ENCODE measurements around the gene TECPR1.

TECPR1 gene

DNA sequence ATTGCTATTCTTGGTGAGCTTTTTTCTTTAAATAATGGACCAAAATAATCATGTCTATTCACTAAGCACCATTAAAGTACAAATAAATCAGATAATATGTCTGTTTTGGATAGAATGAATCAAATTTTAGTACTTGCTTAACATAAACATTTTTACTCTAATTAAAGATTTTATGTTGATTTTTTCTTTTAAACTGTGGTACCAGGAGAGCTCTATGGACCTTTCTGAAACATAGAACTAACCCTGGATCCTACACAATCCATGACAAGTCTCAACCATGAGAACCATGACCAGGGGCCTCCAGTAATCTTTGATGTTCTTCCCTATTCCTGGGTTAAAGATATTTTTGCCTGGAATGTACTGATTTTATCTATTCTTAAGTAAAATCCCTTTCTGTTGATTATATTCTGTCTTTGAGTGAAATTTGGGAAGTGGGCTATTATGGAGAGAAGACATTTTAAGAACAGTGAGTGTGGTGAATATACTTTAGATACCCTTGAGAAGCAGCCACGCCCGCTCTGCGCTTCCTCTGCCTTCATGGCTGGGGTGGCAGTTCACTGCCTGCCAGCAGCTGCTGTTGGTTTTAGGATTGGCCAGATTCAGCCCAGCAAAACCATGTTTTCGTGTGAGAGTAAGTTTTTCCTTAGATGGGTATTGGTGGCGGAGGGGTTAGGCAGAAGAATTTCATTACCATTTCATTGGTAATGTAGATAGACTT lies 83.0 kb downstream of the TECPR1 start:
- H3K9me3 ChIP-seq (ENCODE audit: control insufficient read depth, insufficient read depth, low read length) = no peaks in the 10 kb centered on the region
- no peak overlapping the region for H3K4me3 ChIP-seq (ENCODE audit: low read depth, low read length)
- H3K36me3 ChIP-seq (ENCODE audit: control insufficient read depth, insufficient read depth, low read length) = peaks cover 3% of the 10 kb centered on the region
- H3K9ac ChIP-seq (ENCODE audit: low read depth, low read length) = no peak overlapping the region
- H3K4me1 ChIP-seq (ENCODE audit: control insufficient read depth, insufficient read depth, low read length) = peaks cover 2% of the 10 kb centered on the region
- H3K27me3 ChIP-seq (ENCODE audit: control insufficient read depth, insufficient read depth, low read length) = no peaks in the 10 kb centered on the region

DNA sequence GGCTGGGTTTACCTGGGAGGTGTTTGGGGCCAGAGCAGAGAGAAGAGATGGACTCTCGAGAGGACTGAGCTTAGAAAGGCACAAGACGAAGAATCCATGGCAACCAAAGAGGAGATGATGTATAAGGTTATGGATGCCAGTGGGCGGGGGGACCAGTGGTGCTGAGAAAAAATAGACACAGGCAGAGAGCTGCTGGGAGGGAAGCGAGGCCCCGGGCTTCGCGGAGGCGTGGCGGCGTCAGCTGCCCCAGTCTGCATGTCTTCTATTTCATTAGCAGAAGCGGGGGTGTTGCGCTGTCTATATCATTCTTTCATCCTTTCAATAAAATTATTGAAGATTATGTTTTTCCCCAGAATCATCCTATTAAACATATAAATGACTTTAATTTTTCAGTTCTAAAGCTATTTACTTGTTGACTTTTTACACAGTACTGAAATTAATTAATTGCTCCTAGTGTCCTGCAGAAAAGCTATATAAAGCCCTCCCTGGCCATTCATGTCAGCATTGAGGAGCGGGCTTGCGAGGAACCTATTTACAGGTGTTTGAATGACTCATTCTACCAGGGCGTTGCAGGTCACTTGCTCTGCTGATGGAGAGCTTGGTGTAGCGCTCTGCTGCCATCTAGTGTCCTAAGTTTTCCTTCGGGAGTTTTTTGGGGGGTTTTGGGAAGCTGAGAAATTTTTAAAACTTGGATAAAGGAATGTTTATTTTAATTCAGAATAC lies 83.7 kb downstream of the TECPR1 start:
- H3K36me3 ChIP-seq (ENCODE audit: control insufficient read depth, insufficient read depth, low read length) = peaks cover 6% of the 10 kb centered on the region
- H3K9ac ChIP-seq (ENCODE audit: low read depth, low read length) = no peak overlapping the region
- no peaks in the 10 kb centered on the region for H3K27me3 ChIP-seq (ENCODE audit: control insufficient read depth, insufficient read depth, low read length)
- H3K4me1 ChIP-seq (ENCODE audit: control insufficient read depth, insufficient read depth, low read length) = peaks cover 2% of the 10 kb centered on the region
- H3K4me3 ChIP-seq (ENCODE audit: low read depth, low read length) = no peak overlapping the region
- no peaks in the 10 kb centered on the region for H3K9me3 ChIP-seq (ENCODE audit: control insufficient read depth, insufficient read depth, low read length)

DNA sequence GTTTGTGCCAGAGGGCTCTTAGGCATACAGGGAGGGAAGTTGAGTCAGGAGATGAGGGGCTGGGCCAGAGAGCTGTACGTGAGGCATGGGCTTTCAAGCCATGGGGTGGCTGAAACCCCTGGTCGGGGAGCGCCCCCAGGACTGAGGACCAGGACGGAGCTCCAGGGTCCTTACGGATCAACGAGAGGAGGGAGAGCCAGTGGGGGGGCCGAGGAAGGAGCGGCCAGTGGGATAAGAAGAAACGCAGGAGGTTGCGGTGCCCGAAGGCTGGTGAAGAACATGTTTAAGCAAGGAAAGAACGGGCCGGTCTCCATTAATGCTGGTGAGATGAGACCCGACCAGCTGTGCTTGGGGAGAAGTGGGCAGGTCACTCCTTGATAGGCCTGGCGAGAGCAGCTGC lies 84.4 kb downstream of the TECPR1 start:
- Histone ChIP-seq H3K36me3 (ENCODE audit: control insufficient read depth, insufficient read depth, low read length) (peaks cover 7% of the 10 kb centered on the region), H3K27me3 (ENCODE audit: control insufficient read depth, insufficient read depth, low read length) (no peaks in the 10 kb centered on the region), H3K9ac (ENCODE audit: low read depth, low read length) (no peak overlapping the region), H3K4me3 (ENCODE audit: low read depth, low read length) (no peak overlapping the region), H3K4me1 (ENCODE audit: control insufficient read depth, insufficient read depth, low read length) (peaks cover 2% of the 10 kb centered on the region), H3K9me3 (ENCODE audit: control insufficient read depth, insufficient read depth, low read length) (no peaks in the 10 kb centered on the region)

DNA sequence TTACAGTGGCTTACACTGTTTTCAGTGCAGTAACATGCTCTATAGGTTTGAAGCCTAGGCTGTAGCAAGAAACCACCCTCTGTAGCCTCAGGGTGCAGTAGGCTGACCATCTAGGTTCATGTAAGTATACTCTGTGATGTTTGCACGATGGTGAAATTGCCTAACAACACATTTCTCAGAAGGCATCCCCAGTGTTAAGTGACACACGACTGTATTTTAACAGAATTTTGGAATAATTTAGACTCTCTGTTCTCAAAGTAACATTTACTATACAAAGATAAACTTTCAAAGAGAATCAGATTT lies 85.4 kb downstream of the TECPR1 start:
- no peaks in the 10 kb centered on the region for H3K27me3 ChIP-seq (ENCODE audit: control insufficient read depth, insufficient read depth, low read length)
- peaks cover 7% of the 10 kb centered on the region for H3K36me3 ChIP-seq (ENCODE audit: control insufficient read depth, insufficient read depth, low read length)
- H3K9ac ChIP-seq (ENCODE audit: low read depth, low read length) = no peak overlapping the region
- H3K4me3 ChIP-seq (ENCODE audit: low read depth, low read length) = no peak overlapping the region
- no peaks in the 10 kb centered on the region for H3K9me3 ChIP-seq (ENCODE audit: control insufficient read depth, insufficient read depth, low read length)
- peaks cover 2% of the 10 kb centered on the region for H3K4me1 ChIP-seq (ENCODE audit: control insufficient read depth, insufficient read depth, low read length)

DNA sequence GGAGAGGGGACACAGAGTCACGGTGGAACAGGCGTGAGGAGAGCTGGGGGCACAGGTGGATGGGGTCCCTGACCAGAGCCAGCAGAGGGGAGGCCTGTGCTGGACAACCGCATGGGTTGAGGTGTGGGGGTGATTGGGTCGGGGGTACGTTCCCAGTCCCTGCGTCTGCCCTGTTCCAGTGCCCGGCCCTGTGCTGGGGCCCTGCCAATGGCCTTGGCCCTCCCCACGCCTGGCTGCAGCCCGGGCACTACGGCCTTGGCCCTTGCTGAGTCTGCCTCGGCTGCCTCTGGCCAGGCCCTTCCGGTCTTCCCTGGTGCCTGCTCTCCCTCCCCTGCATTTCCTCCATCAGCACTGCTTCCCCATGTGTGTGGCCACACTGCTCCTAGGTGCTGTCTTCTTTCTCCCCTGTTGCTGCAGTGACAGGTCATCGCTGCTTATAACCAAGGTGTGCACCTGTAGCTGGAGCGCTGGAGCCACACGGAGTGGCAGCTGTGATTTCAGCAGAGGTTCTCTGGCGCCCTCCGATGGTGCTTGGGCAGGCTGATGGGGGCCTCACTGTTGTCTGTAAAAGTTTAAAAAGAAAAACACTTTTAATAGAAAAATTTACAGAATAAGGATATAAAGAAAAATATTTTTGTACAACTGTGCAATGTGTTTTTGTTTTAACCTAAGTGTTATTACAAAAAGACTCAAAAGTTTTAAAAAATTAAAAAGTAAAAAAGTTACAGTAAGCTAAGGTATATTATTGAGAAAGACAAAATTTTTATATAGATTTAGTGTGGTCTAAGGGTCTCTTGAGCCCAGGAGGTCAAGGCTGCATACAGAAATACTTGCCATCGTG lies 86.0 kb downstream of the TECPR1 start:
- Histone ChIP-seq H3K4me3 (ENCODE audit: low read depth, low read length) (no peak overlapping the region), H3K36me3 (ENCODE audit: control insufficient read depth, insufficient read depth, low read length) (peaks cover 4% of the 10 kb centered on the region), H3K4me1 (ENCODE audit: control insufficient read depth, insufficient read depth, low read length) (peaks cover 2% of the 10 kb centered on the region), H3K27me3 (ENCODE audit: control insufficient read depth, insufficient read depth, low read length) (no peaks in the 10 kb centered on the region), H3K9me3 (ENCODE audit: control insufficient read depth, insufficient read depth, low read length) (no peaks in the 10 kb centered on the region), H3K9ac (ENCODE audit: low read depth, low read length) (no peak overlapping the region)

Measured in iPS-15b (cell line).